Cortex of kidney (tissue), 1 donor: ENCODE data around the gene SSH3.

Source experiments
- DNase-seq: peaks from one replicate; lab custom pipeline; 2025; lab: John Stamatoyannopoulos, UW

SSH3 gene

DNA sequence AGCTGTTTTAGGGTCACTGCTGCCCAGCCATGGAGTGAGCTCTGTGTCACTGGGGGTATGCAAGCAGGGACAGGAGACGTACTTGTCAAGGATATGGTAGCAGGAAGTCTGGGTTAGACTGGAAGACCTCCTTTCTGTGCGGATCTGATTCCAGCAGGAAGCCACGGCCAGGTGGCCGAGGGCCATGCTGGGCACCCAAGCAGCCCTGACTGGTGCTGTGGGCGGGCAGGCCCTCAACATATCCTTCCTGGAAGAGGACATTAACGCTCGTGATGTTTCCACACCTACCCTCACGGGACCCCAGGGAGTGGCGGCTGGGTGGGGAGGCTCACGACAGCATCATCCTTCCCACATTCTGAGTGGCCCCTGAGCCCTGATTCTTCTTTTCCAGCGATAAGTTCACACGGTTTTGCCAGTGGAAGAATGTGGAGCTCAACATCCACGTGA lies 23.0 kb upstream of the SSH3 start:
- no peak for DNase-seq

DNA sequence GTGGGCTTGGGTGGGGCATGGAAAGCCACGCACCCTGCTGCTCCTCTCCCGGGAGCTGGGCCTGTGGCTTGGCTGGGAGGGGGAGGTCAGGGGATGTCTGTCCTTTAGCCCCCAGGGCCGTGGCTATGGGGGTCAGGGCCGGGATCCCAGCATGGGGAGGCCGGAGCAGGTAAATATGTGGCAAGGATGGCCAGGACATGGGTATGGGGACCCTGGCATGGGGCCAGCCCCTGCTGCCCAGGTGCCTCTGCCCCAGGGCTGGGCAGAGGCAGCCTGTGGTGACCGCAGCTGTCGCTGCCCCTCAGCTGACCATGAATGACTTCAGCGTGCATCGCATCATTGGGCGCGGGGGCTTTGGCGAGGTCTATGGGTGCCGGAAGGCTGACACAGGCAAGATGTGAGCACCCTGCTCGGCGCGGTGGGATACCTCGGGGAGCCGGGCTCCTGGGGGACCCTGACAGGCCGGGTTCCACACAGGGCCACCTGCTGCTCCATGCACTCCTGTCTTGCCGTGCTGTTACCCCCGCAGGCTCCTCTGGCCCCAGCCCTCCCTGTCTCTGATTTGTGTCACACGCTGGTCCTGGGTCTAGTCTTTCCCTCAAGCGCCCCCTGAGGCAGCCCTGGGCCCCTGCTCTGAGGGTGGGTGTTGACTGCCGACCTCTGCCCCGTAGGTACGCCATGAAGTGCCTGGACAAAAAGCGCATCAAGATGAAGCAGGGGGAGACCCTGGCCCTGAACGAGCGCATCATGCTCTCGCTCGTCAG lies 22.4 kb upstream of the SSH3 start:
- DNase-seq, result no peak

DNA sequence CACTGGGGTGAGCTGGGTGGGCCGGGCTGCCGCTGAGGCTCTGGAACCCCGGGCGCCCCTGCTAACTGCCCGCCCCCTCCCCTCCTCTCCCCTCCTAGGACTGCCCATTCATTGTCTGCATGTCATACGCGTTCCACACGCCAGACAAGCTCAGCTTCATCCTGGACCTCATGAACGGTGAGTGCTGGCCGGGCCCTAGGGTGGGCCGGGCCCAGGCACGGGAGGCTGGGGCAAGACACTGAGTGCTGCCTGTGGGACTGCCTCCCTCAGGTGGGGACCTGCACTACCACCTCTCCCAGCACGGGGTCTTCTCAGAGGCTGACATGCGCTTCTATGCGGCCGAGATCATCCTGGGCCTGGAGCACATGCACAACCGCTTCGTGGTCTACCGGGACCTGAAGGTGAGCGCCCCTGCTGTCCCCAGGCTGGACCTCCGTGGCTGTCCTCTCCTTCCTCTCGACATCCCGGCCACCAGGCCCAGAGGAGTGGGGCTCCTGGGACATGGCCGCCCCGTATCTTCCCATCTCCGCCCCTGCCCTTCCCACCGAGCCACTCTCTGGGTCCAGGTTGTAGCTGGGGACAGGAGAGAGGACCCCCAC lies 21.7 kb upstream of the SSH3 start:
- DNase-seq, result no peak

DNA sequence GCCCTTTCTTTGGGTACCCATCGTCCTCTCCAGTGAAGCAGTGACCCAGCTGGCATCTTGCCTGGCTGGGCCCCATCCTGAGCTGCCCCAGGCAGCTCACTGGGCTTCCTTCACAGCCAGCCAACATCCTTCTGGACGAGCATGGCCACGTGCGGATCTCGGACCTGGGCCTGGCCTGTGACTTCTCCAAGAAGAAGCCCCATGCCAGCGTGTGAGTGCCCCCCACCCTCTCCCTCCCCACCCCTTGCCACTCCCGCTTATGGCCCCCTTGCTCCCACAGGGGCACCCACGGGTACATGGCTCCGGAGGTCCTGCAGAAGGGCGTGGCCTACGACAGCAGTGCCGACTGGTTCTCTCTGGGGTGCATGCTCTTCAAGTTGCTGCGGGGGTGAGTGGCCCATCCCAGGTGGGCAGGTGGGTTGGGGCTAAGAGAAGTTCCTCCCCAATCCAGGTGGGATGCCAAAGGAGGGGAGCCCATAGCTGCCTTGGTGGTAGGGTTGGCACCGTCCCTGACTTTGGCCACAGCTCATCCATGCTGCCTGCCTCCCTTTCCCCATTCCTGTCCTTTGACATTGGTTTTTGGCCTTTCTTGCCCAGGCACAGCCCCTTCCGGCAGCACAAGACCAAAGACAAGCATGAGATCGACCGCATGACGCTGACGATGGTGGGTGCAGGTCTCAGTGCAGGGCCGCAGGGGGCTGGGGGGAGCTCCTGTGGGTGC lies 21.0 kb upstream of the SSH3 start:
- no peak for DNase-seq

DNA sequence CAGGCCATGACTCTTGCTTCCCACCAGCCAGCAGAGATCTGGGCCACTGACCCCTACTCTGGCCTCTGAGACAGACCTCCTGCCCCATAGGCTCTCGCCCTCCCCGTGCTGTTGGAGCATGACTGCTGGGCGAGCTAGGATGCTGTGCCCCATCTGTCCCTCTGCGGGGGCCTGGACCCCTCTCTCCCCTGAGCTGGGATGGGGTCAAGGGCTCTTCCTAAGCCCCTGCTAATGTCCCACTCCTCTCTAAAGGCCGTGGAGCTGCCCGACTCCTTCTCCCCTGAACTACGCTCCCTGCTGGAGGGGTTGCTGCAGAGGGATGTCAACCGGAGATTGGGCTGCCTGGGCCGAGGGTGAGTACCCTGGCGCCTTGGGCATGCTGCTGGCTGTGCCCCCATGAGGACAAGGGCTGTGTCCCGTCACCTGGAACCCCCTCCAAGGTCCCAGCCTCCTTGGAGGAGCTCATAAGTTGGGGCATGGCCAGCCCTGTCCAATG lies 20.4 kb upstream of the SSH3 start:
- no peak for DNase-seq

DNA sequence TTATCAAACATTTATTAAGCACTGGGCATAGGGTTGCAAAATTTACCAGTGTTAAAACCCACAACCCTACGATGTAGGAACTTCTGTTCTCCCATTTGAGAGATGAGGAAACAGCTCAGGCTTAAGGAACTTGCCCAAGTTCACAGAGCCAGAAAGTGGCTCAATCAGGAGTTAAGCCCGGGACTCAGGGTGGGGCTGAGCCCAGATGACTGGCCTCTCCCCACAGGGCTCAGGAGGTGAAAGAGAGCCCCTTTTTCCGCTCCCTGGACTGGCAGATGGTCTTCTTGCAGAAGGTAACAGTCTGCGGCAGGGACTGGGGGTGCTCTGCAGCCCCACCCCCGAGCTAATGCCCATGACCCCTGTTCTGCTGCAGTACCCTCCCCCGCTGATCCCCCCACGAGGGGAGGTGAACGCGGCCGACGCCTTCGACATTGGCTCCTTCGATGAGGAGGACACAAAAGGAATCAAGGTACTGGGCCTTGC lies 19.8 kb upstream of the SSH3 start:
- no peak for DNase-seq

DNA sequence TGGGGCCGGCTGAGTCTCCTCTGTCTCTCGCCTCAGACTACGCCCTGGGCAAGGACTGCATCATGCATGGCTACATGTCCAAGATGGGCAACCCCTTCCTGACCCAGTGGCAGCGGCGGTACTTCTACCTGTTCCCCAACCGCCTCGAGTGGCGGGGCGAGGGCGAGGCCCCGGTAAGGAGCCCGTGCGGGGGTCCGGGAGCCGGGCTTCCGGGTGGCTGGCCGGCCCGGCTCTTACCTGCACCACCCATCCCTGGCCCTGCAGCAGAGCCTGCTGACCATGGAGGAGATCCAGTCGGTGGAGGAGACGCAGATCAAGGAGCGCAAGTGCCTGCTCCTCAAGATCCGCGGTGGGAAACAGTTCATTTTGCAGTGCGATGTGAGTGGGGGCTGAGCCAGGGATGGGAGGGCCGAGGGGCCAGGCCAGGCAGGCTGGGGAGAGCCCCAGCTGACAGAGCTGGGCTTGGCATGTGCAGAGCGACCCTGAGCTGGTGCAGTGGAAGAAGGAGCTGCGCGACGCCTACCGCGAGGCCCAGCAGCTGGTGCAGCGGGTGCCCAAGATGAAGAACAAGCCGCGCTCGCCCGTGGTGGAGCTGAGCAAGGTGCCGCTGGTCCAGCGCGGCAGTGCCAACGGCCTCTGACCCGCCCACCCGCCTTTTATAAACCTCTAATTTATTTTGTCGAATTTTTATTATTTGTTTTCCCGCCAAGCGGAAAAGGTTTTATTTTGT lies 18.4 kb upstream of the SSH3 start:
- DNase-seq, result no peak

DNA sequence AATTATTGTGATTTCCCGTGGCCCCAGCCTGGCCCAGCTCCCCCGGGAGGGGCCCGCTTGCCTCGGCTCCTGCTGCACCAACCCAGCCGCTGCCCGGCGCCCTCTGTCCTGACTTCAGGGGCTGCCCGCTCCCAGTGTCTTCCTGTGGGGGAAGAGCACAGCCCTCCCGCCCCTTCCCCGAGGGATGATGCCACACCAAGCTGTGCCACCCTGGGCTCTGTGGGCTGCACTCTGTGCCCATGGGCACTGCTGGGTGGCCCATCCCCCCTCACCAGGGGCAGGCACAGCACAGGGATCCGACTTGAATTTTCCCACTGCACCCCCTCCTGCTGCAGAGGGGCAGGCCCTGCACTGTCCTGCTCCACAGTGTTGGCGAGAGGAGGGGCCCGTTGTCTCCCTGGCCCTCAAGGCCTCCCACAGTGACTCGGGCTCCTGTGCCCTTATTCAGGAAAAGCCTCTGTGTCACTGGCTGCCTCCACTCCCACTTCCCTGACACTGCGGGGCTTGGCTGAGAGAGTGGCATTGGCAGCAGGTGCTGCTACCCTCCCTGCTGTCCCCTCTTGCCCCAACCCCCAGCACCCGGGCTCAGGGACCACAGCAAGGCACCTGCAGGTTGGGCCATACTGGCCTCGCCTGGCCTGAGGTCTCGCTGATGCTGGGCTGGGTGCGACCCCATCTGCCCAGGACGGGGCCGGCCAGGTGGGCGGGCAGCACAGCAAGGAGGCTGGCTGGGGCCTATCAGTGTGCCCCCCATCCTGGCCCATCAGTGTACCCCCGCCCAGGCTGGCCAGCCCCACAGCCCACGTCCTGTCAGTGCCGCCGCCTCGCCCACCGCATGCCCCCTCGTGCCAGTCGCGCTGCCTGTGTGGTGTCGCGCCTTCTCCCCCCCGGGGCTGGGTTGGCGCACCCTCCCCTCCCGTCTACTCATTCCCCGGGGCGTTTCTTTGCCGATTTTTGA lies 17.5 kb upstream of the SSH3 start:
- DNase-seq, result no peak

DNA sequence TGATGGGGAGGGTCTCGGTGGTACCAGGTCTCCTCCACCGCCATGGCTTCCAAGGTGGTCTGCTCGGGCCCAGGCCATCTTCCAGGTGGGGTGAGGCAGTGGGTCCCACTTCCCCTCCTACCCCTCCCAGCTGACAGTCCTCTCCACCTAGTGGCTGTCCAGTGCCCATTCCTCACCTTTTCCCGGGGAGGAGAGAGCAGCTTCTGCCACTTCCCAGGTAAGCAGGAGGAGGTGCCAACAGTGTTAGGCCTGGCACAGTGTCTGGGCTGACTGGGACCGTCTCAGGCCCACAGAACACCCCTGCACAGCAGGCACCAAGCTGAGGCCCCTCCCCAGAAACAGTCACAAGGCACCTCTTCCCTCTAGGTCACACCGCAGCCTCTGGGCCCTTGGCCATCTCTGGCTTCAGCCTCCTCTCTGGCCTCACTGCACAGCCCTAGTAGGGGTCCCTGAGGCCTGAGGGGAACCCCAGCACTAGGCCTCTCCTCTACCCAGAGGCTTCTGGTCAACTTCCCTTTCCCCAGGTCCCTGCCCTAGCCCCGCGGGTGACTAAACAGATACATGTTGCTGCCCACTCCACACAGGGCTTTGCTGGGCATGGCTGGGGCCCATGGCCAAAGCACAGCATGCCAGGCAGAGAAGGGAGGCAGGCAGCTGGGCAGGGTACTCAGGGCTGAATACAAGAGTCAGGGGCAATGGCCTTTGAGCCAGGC lies 16.6 kb upstream of the SSH3 start:
- DNase-seq, result no peak

DNA sequence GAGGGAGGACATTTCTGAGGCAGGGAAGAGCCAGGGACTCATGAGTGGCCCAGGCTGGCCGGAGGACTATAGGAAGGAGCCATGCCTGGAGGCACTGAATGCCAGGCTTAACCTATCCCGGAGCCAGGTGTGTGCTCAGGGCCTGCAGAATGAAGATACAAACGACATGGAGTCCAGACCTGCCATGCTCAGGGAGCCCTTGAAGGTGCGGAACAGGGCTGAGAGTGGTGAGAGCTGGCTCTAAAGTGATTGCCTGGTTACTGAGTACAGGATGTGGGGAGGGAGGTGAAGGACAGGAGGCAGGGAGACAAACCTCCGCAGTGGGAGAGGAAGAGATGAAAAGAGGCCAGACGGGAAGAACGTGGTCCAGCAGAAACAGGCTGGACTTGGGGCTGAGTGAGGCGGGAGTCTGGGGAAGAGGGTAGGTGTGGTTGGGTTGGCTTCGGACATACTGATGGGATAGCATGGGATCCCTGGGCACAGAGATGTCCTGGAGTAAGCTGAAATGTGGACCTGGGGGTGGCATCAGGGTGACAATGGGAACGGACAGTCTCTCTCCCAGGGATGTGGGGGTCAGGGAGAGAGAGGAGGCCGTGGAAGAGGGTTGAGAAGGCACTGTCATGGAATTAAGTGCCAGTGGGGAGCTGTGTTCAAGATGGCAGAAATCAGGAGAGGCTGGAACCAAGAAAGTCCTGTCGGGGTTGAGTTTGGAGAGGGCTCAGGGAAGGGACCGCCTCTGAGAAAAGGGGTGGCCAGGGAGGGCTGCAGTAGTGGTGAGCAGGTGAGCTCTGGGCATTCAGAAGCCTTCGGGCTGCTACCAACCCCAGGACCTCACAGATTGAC lies 15.8 kb upstream of the SSH3 start:
- no peak for DNase-seq

DNA sequence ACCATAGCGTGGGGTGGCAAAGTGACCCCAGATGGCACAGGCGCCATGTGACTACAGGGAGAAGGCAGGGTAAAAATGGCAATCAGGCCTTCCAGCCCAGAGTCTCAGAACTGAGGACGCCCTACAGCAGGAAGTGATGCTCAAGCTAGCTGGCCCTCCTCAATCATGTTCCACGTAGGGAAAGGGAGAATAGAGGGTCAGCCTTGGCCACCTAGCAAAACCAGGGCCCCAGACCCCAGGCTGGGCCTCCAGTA lies 15.2 kb upstream of the SSH3 start:
- DNase-seq, result no peak

DNA sequence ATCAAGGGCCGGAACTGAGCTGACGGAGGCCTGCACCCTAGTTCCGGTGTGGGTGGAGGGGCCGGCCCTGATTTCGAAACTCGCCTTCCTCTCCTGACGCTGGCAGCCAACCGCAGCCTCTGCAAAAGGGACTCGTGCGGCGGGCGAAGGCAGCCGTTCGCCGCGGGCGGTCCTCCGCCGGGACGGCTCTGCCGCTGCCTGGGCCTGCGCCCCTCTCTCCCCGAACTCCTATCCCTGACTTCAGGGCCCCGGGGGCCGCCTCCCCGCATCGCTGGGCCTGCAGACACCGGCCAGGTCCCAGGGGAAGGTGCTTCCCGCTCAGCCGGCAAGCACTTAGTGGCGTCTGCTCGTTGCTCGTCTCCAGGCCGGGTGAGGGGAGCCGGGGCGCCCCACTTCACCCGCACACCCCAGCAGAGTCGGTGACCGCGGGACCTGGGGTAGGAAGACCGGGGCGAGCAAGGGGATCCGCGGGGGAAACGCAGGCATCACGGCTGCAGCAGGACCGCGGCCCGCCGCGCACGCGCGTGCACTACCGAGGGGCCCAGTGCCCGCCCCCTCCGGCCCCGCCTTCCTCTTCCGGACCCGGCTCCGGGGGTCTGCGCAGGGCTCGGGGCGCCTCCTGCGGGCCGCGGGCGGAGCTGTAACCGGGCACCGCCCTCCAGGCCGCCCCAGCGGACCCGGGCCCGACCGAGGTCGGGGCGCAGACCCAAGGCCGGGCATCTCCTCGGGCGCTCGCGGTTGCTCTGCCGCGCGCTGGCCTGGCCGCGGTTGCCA lies 14.7 kb upstream of the SSH3 start:
- DNase-seq, result no peak

DNA sequence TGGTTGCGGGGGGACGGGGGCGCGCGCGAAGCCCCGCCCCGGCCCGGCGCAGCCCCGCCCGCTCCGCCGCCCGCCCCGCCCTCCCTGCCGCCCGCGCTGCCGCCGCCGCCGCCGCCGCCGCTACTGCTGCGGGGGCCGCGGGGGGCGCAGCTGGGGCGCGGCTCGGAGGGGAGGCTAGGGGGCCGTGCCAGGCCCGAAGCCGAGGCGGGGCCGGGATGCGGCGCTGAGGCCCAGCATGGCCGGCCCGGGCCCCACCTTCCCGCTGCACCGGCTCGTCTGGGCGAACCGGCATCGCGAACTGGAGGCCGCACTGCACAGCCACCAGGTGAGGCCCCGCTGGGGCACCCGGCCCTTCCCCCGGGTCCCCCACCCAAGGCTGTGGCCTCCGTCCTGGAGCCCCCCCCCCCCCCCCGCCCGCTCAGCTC lies 14.1 kb upstream of the SSH3 start, which contains the start of gene ANKRD13D:
Gene ANKRD13D, plus strand, starts transcription at position 78 of the 425 bp plus-strand sequence. Its CDS starts 158 bp downstream, at position 236.
- DNase-seq, result no peak

DNA sequence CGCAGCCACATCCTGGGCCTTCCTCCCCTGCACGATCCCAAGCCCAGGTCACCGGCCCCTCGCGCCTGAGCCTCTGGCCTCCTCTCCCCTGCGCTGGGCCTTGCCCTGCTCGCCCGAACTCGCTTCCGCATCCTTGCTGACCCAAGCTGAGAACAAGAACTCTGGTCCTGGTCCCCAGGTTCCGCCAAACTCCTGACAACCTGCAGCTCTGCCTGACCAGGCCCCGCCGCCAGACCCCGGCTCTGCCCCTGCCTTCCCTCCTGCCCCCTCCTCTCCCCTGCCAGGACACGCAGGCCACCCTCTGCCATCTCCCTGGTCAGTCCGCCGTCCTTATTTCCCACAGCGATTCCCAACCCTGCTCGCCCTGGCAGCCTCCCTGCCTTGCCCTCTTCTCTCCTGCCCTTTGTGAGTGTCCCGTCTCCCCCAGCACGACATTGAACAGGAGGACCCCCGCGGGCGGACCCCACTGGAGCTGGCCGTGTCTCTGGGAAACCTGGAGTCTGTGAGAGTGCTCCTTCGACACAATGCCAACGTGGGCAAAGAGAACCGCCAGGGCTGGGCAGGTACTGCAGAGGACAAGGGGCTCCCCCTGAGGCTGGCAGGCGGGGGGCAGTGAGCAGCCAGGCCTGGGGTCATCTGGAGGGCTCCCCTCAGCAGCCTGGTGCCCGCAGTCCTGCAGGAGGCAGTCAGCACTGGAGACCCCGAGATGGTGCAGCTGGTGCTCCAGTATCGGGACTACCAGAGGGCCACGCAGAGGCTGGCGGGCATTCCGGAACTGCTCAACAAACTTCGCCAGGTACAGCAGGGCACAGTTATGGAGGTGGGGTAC lies 13.5 kb upstream of the SSH3 start:
- no peak for DNase-seq

DNA sequence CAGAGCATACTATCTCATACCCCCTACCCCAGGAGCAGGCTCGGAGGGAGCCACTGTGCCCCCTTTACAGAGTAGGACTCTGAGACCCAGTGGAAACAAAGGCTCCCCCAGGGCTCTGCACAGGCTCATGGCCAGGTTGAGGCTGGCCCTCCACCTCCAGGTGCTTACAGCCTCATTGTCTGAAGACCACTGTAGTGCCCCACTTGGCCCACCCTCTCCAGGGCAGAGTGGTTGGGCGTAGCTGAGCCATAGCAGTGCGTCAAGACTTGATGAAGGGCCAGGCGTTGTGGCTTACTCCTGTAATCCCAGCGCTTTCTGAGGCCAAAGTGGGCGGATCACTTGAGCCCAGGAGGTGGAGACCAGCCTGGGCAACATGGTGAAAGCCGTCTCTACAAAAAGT lies 12.5 kb upstream of the SSH3 start:
- DNase-seq, result no peak

DNA sequence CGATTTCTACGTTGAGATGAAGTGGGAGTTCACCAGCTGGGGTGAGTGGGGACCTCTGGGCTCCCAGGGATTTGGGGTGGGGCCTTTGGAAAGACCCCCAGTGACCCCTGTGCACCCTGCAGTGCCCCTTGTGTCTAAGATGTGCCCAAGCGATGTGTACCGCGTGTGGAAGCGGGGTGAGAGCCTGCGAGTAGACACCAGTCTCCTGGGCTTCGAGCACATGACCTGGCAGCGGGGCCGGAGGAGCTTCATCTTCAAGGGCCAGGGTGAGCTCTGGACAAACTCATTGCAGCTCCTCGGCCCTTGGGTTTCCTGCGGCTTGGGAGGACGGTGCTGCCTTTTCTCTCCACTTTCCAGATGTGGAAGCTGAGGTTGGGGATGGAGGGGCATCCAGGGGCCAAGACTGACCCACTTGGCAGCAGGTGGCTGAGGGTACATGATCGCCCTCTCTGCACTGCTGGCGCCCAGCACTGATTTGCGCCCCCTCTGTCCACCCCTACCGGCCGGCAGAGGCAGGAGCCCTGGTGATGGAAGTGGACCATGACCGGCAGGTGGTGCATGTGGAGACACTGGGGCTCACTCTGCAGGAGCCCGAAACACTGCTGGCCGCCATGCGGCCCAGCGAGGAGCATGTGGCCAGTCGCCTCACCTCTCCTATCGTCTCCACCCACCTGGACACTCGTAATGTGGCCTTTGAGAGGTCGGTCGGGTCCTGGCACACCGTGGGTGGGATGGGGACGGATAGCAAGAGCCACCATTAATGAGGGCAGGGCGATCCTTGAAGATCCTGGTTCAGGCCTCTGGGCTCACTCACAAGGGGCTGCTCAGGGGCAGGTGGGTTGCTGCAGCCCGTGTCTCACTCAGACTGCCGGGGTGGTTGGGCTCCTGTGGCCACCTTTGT lies 11.6 kb upstream of the SSH3 start:
- DNase-seq, result no peak

DNA sequence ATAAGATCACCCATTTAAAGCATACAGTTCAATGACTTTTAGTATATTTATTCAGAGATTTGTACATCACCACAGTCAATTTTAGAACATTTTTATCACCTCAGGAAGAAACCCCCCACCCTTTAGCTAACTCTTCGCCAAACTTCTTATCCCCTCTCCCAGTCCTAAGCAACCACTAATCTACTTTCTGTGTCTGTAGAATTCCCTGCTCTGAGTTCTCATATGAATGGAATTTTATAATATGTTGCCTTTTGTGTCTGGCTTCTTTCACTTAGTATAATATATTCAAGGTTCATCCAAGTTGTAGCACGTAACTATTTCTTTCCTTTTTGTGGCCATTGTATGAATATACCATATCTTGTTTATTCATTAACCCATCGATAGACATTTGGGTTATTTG lies 10.7 kb upstream of the SSH3 start:
- DNase-seq, result no peak
